Transverse colon (tissue), 4 donors: ENCODE data around the gene RGR.

Source experiments
- CTCF ChIP-seq, 5 experiments: fragments of 200-600 bp in 3 of 5; fragments of 450-650 bp in 2 of 5; sonication (generic) in 3 of 5; IDR thresholded peaks; 1 replicate in 2 of 5; 2 replicates in 3 of 5; pipeline ENCODE4 v1.5.1; 2016 to 2017; ENCODE audit warnings: antibody characterized with exemption in 5 of 5, inconsistent platforms in 3 of 5, mild to moderate bottlenecking in 2 of 5, moderate library complexity in 1 of 5
- POLR2A ChIP-seq: fragments of 450-650 bp; IDR thresholded peaks from one replicate; pipeline ENCODE4 v1.6.1; 2016; ENCODE audit warnings: antibody characterized with exemption, mild to moderate bottlenecking, moderate library complexity
- POLR2AphosphoS5 ChIP-seq, 3 donors: sonication (generic); formaldehyde crosslinking; IDR thresholded peaks; one replicate each; pipeline ENCODE4 v1.6.1; 2016; ENCODE audit warnings: antibody characterized with exemption in 3 of 3

DNA sequence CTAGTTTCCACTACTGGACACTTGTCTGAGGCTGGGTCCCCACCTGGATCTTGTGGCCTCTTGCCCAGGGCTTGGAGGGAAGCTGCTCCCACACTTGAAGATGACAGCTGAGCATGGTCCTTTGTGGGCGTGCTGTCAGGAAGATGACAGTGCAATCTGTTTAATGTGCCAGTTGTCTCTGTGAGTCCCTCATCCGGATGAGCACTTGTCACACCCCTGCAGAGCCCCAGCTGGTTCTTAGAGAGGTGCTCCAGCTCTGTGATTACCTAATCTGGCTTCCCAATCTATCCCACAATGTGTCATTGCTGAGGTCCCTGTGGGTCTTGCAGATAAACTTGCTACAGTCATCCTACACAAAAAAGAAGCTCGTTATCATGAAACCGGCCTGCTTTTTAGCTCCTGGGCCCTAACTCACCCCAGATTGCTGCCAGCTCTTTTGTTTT is 48.7 kb downstream of the RGR start:
- no peak for TF ChIP-seq CTCF (IDR thresholded peaks at IDR 0.05)
- no peak for TF ChIP-seq POLR2AphosphoS5 (IDR thresholded peaks at IDR 0.05)
- no peak for TF ChIP-seq POLR2A
